Progenitor cell of endocrine pancreas (in vitro differentiated cells): ENCODE measurements around the gene ADGRL3. TPM values are rescaled to one million over a fixed set of nuclear protein-coding genes. Genes with fewer than 3 reads are reported as not detected.
"Not testable (repeated sequence)": the region's sequence is repeated elsewhere in the genome, so short reads cannot be mapped to it uniquely, and the experiment has no call there.

Source experiments
- DNase-seq: peaks from one replicate; pipeline ENCODE4 v3.0.0; 2021; ENCODE audit warnings: low spot score; ENCODE audit not compliant: unreplicated experiment
- H3K27ac Mint-ChIP-seq: 2 replicates; pipeline ENCODE4 v1.8.0; 2021; ENCODE audit warnings: mild to moderate bottlenecking, moderate library complexity, mixed read lengths
- H3K27me3 Mint-ChIP-seq: 2 replicates; pipeline ENCODE4 v1.8.0; 2021; ENCODE audit warnings: mixed read lengths
- H3K36me3 Mint-ChIP-seq: 2 replicates; pipeline ENCODE4 v1.8.0; 2022; ENCODE audit warnings: mixed read lengths; ENCODE audit not compliant: insufficient read depth
- H3K4me1 Mint-ChIP-seq: 2 replicates; pipeline ENCODE4 v1.8.0; 2021; ENCODE audit warnings: low read depth, mixed read lengths
- H3K4me3 Mint-ChIP-seq: 2 replicates; pipeline ENCODE4 v1.8.0; 2021; ENCODE audit warnings: low read depth, mild to moderate bottlenecking, moderate library complexity, mixed read lengths
- H3K9me3 Mint-ChIP-seq: 2 replicates; pipeline ENCODE4 v1.8.0; 2021; ENCODE audit warnings: low read depth, mixed read lengths
- CTCF ChIP-seq: fragments of 200-600 bp; sonication (generic); IDR thresholded peaks from one replicate; pipeline ENCODE4 v1.5.0; 2021; ENCODE audit warnings: antibody characterized with exemption, mild to moderate bottlenecking; ENCODE audit not compliant: unreplicated experiment
- total RNA-seq: library from RNA; stranded (reverse); gene quantifications from 2 replicates; pipeline ENCODE4 v1.2.1, GENCODE V29; 2021

The ADGRL3 gene
- total RNA-seq, 1 donor from 2014 or later, result 5.6 TPM

- TF ChIP-seq CTCF, result no peak
- Mint-ChIP-seq H3K36me3 (no peaks in the 10 kb centered on the region), H3K4me1 (peaks cover 8% of the 10 kb centered on the region), H3K9me3 (no peaks in the 10 kb centered on the region), H3K27ac (no peak overlapping the region), H3K4me3 (no peak overlapping the region), H3K27me3 (no peaks in the 10 kb centered on the region)
- no peak for DNase-seq
Measured at GRCh38 chr4:61336916-61337315, 136.8 kb downstream of the ADGRL3 start.

GRCh38 chr4:61342061-61342460, 141.9 kb downstream of the ADGRL3 start:
- no peaks in the 10 kb centered on the region for H3K9me3 Mint-ChIP-seq
- DNase-seq, result no peak
- H3K4me3 Mint-ChIP-seq, result no peak overlapping the region
- no peak overlapping the region for H3K27ac Mint-ChIP-seq
- peaks cover 4% of the 10 kb centered on the region for H3K4me1 Mint-ChIP-seq
- no peaks in the 10 kb centered on the region for H3K36me3 Mint-ChIP-seq
- TF ChIP-seq CTCF, result no peak
- H3K27me3 Mint-ChIP-seq, result no peaks in the 10 kb centered on the region

- H3K27me3 Mint-ChIP-seq, result no peaks in the 10 kb centered on the region
- no peak overlapping the region for H3K4me3 Mint-ChIP-seq
Measured at GRCh38 chr4:61350932-61351331, 150.8 kb downstream of the ADGRL3 start.

GRCh38 chr4:61356696-61357095, 156.6 kb downstream of the ADGRL3 start:
- H3K36me3 Mint-ChIP-seq, result no peaks in the 10 kb centered on the region
- no peaks in the 10 kb centered on the region for H3K27me3 Mint-ChIP-seq
- peaks cover 6% of the 10 kb centered on the region for H3K9me3 Mint-ChIP-seq
- H3K4me1 Mint-ChIP-seq, result no peaks in the 10 kb centered on the region
- no peak for DNase-seq
- H3K4me3 Mint-ChIP-seq, result no peak overlapping the region
- no peak overlapping the region for H3K27ac Mint-ChIP-seq
- no peak for TF ChIP-seq CTCF

More at GRCh38 chr4:61350932-61351331, 150.8 kb downstream of the ADGRL3 start:
- DNase-seq, result no peak
- Mint-ChIP-seq H3K27ac (no peak overlapping the region), H3K9me3 (no peaks in the 10 kb centered on the region), H3K36me3 (no peaks in the 10 kb centered on the region), H3K4me1 (no peaks in the 10 kb centered on the region)
- no peak for TF ChIP-seq CTCF

- no peaks in the 10 kb centered on the region for H3K4me1 Mint-ChIP-seq
- H3K4me3 Mint-ChIP-seq, result no peak overlapping the region
- no peaks in the 10 kb centered on the region for H3K36me3 Mint-ChIP-seq
- no peaks in the 10 kb centered on the region for H3K27me3 Mint-ChIP-seq
- DNase-seq, result no peak
- TF ChIP-seq CTCF, result no peak
- peaks cover 6% of the 10 kb centered on the region for H3K9me3 Mint-ChIP-seq
- no peak overlapping the region for H3K27ac Mint-ChIP-seq
Measured at GRCh38 chr4:61359301-61359700, 159.2 kb downstream of the ADGRL3 start.

- not testable (repeated sequence) for H3K4me3 Mint-ChIP-seq, DNase-seq, H3K36me3 Mint-ChIP-seq
Measured at GRCh38 chr4:61372817-61373216, 172.7 kb downstream of the ADGRL3 start.

More at GRCh38 chr4:61372817-61373216, 172.7 kb downstream of the ADGRL3 start:
- H3K27ac Mint-ChIP-seq, H3K27me3 Mint-ChIP-seq, H3K4me1 Mint-ChIP-seq: not testable (repeated sequence)
- peaks cover 11% of the 10 kb centered on the region for H3K9me3 Mint-ChIP-seq
